HG02840 (cell line): ENCODE data around the gene UBE2E2.
A peak's percentile ranks its signal among the peaks of the same experiment; 100 is the strongest.

ENCODE experiments used
- ATAC-seq: cut with Tn5 transposase; IDR thresholded peaks from one replicate; pipeline ENCODE4 v1.9.1; 2021; ENCODE audit warnings: mild to moderate bottlenecking, moderate library complexity, moderate number of reproducible peaks; ENCODE audit not compliant: unreplicated experiment, low FRiP score

UBE2E2 gene

DNA sequence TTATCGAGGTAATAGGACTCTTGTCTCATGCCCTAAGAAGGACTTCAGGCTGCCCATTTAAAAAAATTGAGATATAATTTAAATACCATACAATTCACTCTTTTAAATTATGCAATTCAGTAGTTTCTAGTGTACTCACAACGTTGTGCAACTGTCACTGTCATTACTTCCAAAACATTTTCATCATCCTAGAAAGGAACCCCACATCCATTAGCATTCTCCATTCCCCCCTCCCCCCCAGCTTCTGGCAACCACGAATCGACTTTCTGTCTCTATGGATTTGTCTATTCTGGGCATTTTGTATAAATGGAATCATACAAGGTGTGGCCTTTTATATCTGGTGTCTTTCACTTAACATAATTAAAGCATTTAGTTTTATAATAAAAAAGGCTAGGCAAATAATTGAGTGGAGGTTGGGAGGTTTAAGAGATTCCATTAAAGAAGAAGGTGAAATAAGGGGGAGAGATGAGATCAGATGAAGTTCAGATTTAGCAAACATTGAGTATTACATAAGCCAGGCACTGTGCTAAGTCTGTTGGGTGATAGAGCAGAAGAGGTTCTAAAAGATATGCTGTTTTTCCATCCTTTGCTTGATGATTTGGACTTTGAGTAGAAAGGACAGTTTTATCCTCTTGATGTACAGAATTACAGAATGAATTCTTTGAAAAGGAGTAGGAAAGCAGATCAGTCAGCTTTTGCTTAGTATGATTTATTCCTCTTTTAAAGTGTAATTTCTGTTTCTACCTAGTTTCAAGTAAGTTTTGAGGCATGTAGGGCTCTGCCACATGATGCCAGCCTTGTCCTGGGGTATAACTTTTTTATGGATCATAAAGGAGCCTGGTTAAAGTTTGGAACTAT, 36.3 kb downstream of the UBE2E2 start:
- ATAC-seq: no peak

DNA sequence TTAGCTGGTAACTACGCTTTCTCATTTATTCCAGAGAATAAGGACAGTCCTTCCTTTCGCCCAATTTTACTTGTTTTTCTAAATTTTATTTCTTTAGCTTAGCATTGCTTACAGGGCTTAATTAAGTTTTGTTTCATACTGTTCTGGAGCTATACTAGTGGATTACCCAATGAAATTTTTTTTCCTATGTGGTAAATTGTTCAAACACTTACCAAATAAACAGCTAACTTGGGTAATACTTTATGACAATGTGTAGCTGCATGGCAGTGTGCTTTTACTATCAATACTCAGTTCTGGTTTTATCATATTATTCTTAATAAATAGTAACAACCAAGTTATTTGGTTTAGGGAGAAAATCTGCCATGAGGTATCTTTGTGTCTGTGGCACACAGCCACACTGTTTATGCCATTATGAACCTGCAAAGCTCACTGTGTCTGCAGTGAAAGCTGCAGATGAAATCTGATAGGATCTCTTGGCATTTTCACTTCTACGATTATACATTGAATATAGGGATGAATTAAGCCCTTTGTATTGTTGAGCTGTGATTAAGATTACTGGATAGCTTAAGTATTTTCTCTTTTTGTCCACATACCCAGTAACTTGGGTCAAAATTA, 37.2 kb downstream of the UBE2E2 start:
- ATAC-seq: no peak

DNA sequence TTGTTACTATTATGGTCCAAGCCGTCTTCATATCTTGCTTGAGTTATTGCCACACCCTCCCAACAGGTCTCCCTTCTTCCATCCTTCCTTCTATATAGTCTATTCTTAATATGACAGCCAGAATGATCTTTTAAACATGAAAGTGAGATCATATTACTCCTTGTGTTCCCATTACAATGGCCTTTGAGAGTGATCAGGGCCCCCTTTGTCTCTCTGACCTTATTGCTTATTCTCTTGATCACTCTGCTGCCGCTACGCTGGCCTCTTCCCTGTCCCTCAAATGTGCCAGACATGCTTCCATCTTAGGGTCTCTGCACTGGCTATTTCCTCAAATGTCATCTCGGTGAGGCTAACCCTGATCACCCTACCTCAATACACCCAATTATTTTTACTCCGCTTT, 38.1 kb downstream of the UBE2E2 start:
- no peak for ATAC-seq

GRCh38 chr3:23242106-23242505, 39.0 kb downstream of the UBE2E2 start:
- ATAC-seq: no peak

- ATAC-seq: no peak
Measured at GRCh38 chr3:23244324-23245041, 41.4 kb downstream of the UBE2E2 start.

- ATAC-seq: no peak
Measured at GRCh38 chr3:23246651-23247050, 43.5 kb downstream of the UBE2E2 start.

- no peak for ATAC-seq
Measured at GRCh38 chr3:23248594-23249131, 45.5 kb downstream of the UBE2E2 start.

DNA sequence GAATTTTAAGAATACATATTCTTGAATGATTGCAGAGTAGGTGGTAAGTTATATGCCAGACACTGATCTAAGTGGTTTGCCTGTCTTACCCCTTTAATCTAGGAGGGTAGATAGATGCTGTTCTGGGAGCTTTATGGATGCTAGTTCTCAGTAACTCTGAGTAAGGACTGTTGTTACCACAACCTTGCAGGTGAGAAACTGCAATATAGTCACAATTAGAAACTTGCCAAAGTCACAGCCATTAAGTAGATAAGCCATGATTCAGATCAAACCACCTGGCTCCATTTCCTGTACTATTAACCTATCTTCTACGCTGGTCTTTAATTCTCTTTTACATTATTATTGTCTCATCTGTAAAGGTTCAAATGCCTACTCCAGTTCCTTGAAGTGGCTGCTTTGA, 46.8 kb downstream of the UBE2E2 start:
- no peak for ATAC-seq

DNA sequence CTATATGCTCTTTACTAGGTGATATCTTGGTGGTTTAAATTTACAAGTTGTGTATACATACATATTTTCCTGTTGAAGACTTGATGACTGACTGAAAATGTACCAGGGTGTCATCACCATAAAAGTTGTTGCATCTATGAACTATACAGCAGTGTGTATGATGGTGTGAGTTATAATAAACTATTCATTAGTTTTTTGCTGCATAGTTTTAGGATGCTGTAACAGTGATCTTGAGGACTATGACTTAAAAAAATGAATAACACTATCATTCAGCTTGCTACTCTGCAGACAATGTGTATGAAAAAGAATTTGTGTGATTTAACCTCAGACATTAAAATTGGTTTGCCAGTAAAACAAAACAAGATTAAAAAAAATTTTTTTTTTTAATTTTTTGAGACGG, 49.0 kb downstream of the UBE2E2 start:
- no peak for ATAC-seq

GRCh38 chr3:23253214-23253613, 50.1 kb downstream of the UBE2E2 start:
- peak; percentile 74 for ATAC-seq

- ATAC-seq: no peak
Measured at GRCh38 chr3:23254282-23254681, 51.2 kb downstream of the UBE2E2 start.

- no peak for ATAC-seq
Measured at GRCh38 chr3:23254835-23255234, 51.7 kb downstream of the UBE2E2 start.

- ATAC-seq: no peak
Measured at GRCh38 chr3:23256741-23257435, 53.8 kb downstream of the UBE2E2 start.

DNA sequence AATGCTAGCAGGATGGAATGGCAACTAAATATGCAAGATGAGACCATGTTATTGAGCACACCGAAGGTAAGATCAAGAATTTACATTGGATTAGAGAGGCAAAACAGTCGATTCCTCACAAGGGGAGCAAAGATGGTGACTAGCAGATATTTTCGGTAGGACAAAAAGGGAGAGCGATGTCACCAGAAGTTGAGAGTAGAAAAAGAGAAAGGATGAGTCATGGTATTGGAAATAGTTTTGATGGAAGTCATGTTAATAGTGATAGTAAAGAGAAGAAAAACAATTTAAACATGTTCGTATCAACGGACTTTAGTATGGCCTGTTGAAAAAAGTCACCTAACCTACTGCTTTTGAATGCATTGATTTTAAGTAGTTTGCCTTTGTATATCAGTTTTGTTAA, 55.0 kb downstream of the UBE2E2 start:
- ATAC-seq: no peak

DNA sequence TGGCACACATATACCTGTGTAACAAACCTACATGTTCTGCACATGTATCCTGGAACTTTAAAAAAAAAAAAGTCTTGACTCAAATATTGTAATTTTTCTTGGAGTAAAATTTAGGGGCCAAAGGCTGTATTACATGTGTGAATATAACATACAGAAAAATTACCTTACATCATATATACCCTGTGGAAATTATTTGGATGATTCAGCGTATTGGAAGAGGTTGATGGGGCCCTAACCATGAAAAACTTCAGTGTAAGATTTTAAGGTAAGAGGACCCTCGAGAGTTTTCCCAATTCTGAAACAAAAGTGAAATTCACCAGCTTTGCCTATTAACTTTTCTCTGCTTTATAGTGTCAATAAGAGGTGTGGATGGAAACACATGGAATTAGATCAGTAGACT, 56.4 kb downstream of the UBE2E2 start:
- no peak for ATAC-seq

GRCh38 chr3:23262766-23263165, 59.6 kb downstream of the UBE2E2 start:
- ATAC-seq: no peak

- ATAC-seq: no peak
Measured at GRCh38 chr3:23263796-23264195, 60.7 kb downstream of the UBE2E2 start.

- no peak for ATAC-seq
Measured at GRCh38 chr3:23264413-23264812, 61.3 kb downstream of the UBE2E2 start.

DNA sequence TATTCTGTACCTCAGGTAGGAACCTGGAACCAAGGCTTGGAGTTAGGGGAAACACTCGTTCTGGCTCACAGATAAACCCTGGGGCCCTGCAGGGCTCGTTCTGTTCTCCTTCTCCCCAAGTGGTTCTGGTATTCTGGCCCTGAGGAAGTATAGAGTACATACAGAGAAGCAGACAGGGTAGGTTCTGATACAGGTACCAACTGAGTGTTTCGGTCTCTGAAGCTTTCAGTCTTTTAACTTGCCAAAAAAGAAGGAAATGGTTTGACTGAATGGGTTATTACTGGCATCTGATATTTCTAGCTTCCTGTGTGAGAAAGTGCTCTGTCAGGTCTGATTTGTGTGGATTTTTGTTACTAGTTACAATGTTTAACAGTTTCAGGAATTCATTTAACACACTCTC, 67.3 kb downstream of the UBE2E2 start:
- no peak for ATAC-seq

DNA sequence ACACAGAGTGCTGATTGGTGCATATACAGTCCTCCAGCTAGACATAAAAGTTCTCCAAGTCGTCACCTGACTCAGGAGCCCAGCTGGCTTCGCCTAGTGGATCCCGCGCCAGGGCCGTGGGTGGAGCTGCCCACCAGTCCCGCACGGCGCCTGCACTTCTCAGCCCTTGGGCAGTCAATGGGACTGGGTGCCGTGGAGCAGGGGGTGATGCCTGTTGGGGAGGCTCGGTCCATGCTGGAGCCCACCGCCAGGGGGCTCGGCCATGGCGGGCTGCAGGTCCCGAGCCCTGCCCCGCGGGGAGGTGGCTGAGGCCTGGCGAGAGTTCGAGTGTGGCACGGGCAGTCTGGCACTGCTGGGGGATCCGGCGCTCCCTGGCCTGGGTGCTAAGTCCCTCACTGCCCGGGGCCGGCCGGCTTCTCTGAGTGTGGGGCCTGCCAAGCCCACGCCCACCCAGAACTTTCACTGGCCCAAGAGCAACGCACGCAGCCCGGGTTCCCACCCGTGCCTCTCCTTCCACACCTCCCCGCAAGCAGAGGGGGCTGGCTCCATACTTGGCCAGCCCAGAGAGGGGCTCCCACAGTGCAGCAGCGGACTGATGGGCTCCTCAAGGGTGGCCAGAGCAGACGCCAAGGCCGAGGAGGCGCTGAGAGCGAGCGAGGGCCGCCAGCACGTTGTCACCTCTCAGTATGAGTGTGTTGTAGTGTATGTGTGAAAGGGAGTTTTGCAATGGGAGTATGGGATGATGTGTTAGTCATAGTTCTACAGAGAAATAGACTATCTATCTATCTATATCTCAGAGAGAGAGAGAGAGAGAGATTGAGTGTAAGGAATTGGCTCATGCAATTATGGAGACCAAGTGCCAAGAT, 69.0 kb downstream of the UBE2E2 start:
- no peak for ATAC-seq
